ENCODE data around the gene TREM1. TPM values are rescaled to one million over a fixed set of nuclear protein-coding genes. Genes with fewer than 3 reads are reported as not detected.

TREM1 gene
- polyA plus RNA-seq, 1 donor (not counting 4 experiments of a cell fraction or from before 2014, with no cell fraction given) = not detected

- H3K27me3 ChIP-seq (ENCODE audit: control insufficient read depth, extremely low read depth, insufficient read depth, low read length) = no peaks in the 10 kb centered on the region
- H3K4me1 ChIP-seq (ENCODE audit: control insufficient read depth, extremely low read depth, insufficient read depth, low read length) = no peaks in the 10 kb centered on the region
- H3K79me2 ChIP-seq (ENCODE audit: control insufficient read depth, insufficient read depth, low read length) = no peaks in the 10 kb centered on the region
- TF ChIP-seq EZH2 (IDR thresholded peaks at IDR 0.05; ENCODE audit: low read length) = no peak
- no peak for TF ChIP-seq CTCF (optimal IDR thresholded peaks at IDR 0.05 in 1 of 3, IDR thresholded peaks at IDR 0.05 in 1 of 3, conservative IDR thresholded peaks at IDR 0.05 in 1 of 3; ENCODE audit: extremely low read depth in 1 of 3, insufficient read depth in 2 of 3, low read length in 3 of 3)
- H3K9ac ChIP-seq (ENCODE audit: control insufficient read depth, extremely low read depth, insufficient read depth, low read length) = no peak overlapping the region
- H2AFZ ChIP-seq (ENCODE audit: control insufficient read depth, low read length) = no peak overlapping the region
- no peak overlapping the region for H3K27ac ChIP-seq (ENCODE audit: control insufficient read depth, insufficient read depth, low read length)
- dilution Hi-C loops (cut with MboI; ENCODE audit: extremely low pct_ligation_motif_present, low sequenced_read_pairs) = no loop called here
- H4K20me1 ChIP-seq (ENCODE audit: control insufficient read depth, extremely low read depth, insufficient read depth, low read length) = no peaks in the 10 kb centered on the region
- H3K9me1 ChIP-seq (ENCODE audit: control insufficient read depth, extremely low read depth, insufficient read depth, low read length) = no peaks in the 10 kb centered on the region
- no peak overlapping the region for H3K4me2 ChIP-seq (ENCODE audit: control insufficient read depth, extremely low read depth, insufficient read depth, low read depth, low read length)
- FAIRE-seq (no peak), DNase-seq (ENCODE audit: low read depth, low spot score) (no peak)
- no peak overlapping the region for H3K4me3 ChIP-seq (ENCODE audit: control insufficient read depth in 2 of 3, extremely low read depth in 1 of 3, insufficient read depth in 2 of 3, low read depth in 1 of 3, low read length in 3 of 3)
- H3K9me3 ChIP-seq (ENCODE audit: control insufficient read depth, low read depth, low read length) = no peaks in the 10 kb centered on the region
- H3K36me3 ChIP-seq (ENCODE audit: control insufficient read depth in 2 of 2, extremely low read depth in 1 of 2, insufficient read depth in 2 of 2, low read length in 2 of 2) = no peaks in the 10 kb centered on the region
Measured at GRCh38 chr6:41263267-41263666, 23.2 kb downstream of the TREM1 start.

GRCh38 chr6:41262401-41262800, 24.1 kb downstream of the TREM1 start:
- Histone ChIP-seq H3K27me3 (ENCODE audit: control insufficient read depth, extremely low read depth, insufficient read depth, low read length) (no peaks in the 10 kb centered on the region), H3K4me3 (ENCODE audit: control insufficient read depth in 2 of 3, extremely low read depth in 1 of 3, insufficient read depth in 2 of 3, low read depth in 1 of 3, low read length in 3 of 3) (no peak overlapping the region), H3K36me3 (ENCODE audit: control insufficient read depth in 2 of 2, extremely low read depth in 1 of 2, insufficient read depth in 2 of 2, low read length in 2 of 2) (no peaks in the 10 kb centered on the region), H3K9me3 (ENCODE audit: control insufficient read depth, low read depth, low read length) (no peaks in the 10 kb centered on the region), H4K20me1 (ENCODE audit: control insufficient read depth, extremely low read depth, insufficient read depth, low read length) (no peaks in the 10 kb centered on the region), H3K9me1 (ENCODE audit: control insufficient read depth, extremely low read depth, insufficient read depth, low read length) (no peaks in the 10 kb centered on the region), H3K79me2 (ENCODE audit: control insufficient read depth, insufficient read depth, low read length) (no peaks in the 10 kb centered on the region), H3K27ac (ENCODE audit: control insufficient read depth, insufficient read depth, low read length) (no peak overlapping the region), H3K4me2 (ENCODE audit: control insufficient read depth, extremely low read depth, insufficient read depth, low read depth, low read length) (no peak overlapping the region), H2AFZ (ENCODE audit: control insufficient read depth, low read length) (no peak overlapping the region), H3K4me1 (ENCODE audit: control insufficient read depth, extremely low read depth, insufficient read depth, low read length) (no peaks in the 10 kb centered on the region), H3K9ac (ENCODE audit: control insufficient read depth, extremely low read depth, insufficient read depth, low read length) (no peak overlapping the region)
- TF ChIP-seq CTCF (optimal IDR thresholded peaks at IDR 0.05 in 1 of 3, IDR thresholded peaks at IDR 0.05 in 1 of 3, conservative IDR thresholded peaks at IDR 0.05 in 1 of 3; ENCODE audit: extremely low read depth in 1 of 3, insufficient read depth in 2 of 3, low read length in 3 of 3) (no peak), EZH2 (IDR thresholded peaks at IDR 0.05; ENCODE audit: low read length) (no peak)
- dilution Hi-C loops (cut with MboI; ENCODE audit: extremely low pct_ligation_motif_present, low sequenced_read_pairs) = no loop called here
- DNase-seq (ENCODE audit: low read depth, low spot score) = no peak
- FAIRE-seq = no peak
